ENCODE results near the gene MLLT6.

Gene MLLT6

GRCh38 chr17:38704606-38705522 is at the start of gene MLLT6:
TSS of gene MLLT6 (plus strand) at chr17:38705273. CDS start at chr17:38705633, 360 bp downstream.
- Histone ChIP-seq H3K27ac (peak within 1 kb of the TSS; percentile 94), H3K9ac (ENCODE audit: insufficient read length) (peak within 1 kb of the TSS; percentile 97), H3K4me3 (peak within 1 kb of the TSS; percentile 99), H3K36me3 (ENCODE audit: insufficient read depth, low read length) (peaks cover 6% of the 10 kb centered on the region; the same call in 1 of the 2 replicates), H3K9me3 (ENCODE audit: low read depth, low read length) (no peaks in the 10 kb centered on the region)
- TF ChIP-seq EZH2 (IDR thresholded peaks at IDR 0.05) (no peak), FOXP2 (optimal IDR thresholded peaks at IDR 0.05; ENCODE audit: control extremely low read depth, extremely low read length, insufficient read depth) (no peak), POLR2AphosphoS5 (IDR thresholded peaks at IDR 0.05; ENCODE audit: borderline replicate concordance, low read depth, low read length) (no peak)
- no peak for DNase-seq (ENCODE audit: low read depth, low spot score)

DNA sequence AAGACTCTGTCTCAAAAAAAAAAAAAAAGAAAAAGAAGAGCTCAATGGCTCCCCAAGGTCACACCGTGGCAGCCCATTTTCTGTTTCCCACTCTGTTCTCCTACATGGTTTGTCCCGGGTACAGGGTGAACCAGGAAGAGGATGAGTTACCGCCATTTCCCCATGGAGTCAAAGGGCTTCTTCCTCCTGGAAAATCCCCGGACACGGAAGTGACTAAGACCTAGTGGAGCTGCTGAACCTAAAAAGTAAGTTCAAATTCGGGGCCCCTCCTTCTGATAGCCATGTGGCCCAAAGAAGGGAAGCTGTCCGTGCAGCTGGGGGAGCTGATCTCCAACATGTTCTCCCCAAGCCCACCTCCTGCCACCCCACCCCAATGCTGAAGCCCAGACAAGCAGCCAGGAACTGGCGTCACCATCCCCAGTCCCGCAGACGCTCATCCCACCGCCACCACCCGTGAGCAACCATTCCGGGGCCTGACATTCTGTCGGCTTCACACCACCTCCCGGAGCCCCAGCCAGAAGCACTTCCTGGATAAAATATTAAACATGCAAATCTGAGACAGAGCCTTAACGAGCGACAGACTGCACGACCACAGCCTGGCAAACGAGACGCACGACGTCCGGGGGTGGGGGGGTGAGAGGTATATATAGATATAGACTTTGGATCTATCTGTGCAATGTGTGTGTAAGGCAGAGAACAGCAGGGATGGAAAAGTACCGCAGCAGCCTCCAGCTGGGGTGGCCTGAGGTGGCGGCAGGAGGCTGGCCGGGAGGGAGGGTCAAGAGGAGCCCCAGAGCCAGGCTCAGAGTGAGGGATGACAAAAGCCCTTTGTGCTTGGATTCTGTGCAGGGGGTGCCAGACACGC is 47.9 kb upstream of the MLLT6 start:
- TF ChIP-seq FOXP2 (optimal IDR thresholded peaks at IDR 0.05; ENCODE audit: control extremely low read depth, extremely low read length, insufficient read depth): no peak
- TF ChIP-seq EZH2 (IDR thresholded peaks at IDR 0.05): no peak
- no peak for TF ChIP-seq POLR2AphosphoS5 (IDR thresholded peaks at IDR 0.05; ENCODE audit: borderline replicate concordance, low read depth, low read length)
- Histone ChIP-seq H3K9me3 (ENCODE audit: low read depth, low read length) (no peaks in the 10 kb centered on the region), H3K9ac (ENCODE audit: insufficient read length) (no peak overlapping the region), H3K4me3 (peak overlapping the region; percentile 42), H3K36me3 (ENCODE audit: insufficient read depth, low read length) (no peaks in the 10 kb centered on the region), H3K27ac (peak overlapping the region; percentile 19; the same call in 1 of the 2 replicates)
- no peak for DNase-seq (ENCODE audit: low read depth, low spot score)

DNA sequence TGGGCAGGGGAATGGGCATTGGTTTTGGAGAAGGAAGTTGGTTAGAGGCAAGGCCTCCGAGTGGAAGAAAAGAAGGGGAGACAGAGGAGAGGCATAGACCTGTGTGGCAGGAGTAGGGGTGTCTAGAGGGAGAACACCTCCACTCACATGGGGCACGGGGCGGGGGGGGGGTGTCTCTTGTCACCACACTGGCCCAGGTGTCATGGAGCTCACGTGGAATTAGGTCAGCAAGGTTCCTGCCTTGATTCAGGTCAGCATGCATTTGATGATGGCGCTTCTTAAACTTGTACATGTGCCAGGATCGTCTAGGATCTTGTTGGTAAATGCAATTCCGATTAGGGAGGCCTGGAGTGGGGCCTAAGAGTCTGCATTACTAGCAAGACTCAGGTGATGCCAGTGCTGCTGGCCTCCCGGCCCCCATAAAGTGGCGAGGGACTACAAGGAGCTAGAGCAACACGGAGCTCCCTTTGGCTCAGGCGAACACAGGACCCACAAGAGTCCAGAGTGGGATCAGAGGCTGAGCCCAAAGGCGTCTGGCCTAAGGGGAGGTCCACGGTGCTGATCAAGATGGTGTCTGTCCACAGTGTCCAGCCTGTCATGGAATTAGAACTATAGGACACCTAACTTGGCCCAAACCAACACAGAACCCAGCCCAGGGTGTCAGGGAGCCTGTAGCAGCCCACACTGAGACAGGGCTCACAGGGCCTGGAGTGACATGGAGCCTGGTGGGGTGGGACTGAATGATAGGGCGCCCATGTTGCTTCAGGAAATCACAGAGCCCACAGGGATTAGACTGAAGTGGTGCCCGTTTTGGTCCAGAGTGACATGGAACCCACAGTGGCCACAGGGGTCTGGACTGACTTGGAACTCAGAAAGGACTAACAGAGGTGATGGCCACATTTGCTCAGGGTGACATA is 47.0 kb upstream of the MLLT6 start:
- Histone ChIP-seq H3K4me3 (no peak overlapping the region), H3K9me3 (ENCODE audit: low read depth, low read length) (no peaks in the 10 kb centered on the region), H3K9ac (ENCODE audit: insufficient read length) (no peak overlapping the region), H3K36me3 (ENCODE audit: insufficient read depth, low read length) (no peaks in the 10 kb centered on the region), H3K27ac (no peak overlapping the region)
- TF ChIP-seq EZH2 (IDR thresholded peaks at IDR 0.05) (no peak), FOXP2 (optimal IDR thresholded peaks at IDR 0.05; ENCODE audit: control extremely low read depth, extremely low read length, insufficient read depth) (no peak), POLR2AphosphoS5 (IDR thresholded peaks at IDR 0.05; ENCODE audit: borderline replicate concordance, low read depth, low read length) (no peak)
- no peak for DNase-seq (ENCODE audit: low read depth, low spot score)

DNA sequence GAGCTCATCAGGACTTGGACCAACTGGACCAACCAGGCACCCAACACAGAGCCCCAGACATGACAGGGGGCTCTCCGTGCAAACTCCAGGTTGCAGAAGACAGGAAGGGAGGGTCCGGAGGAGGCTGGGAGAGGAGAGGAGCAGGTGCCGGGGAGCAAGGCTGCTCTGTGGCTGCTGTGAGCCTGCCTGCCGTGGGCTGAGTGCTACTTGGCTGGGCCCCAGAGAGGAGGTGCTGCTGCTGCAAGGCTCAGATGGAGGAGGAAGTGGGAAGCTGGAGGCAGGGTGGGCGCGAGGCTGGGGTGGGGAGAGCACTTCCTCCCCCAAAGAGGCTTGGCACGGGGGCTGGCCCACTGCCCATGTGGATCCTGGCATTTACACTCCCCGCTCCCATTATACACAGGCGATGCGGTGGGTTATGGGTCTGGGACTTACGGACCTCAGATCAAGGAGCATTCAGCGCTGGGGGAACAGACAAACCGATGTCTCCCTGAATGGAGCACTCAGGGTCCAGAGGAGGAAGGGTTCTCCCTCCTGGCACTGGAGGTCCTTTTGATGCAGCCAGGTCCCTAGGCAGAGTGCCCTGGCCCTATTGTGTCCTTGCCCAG is 46.2 kb upstream of the MLLT6 start:
- no peaks in the 10 kb centered on the region for H3K36me3 ChIP-seq (ENCODE audit: insufficient read depth, low read length)
- no peak for DNase-seq (ENCODE audit: low read depth, low spot score)
- H3K9ac ChIP-seq (ENCODE audit: insufficient read length): no peak overlapping the region
- TF ChIP-seq FOXP2 (optimal IDR thresholded peaks at IDR 0.05; ENCODE audit: control extremely low read depth, extremely low read length, insufficient read depth): no peak
- TF ChIP-seq POLR2AphosphoS5 (IDR thresholded peaks at IDR 0.05; ENCODE audit: borderline replicate concordance, low read depth, low read length): no peak
- no peak for TF ChIP-seq EZH2 (IDR thresholded peaks at IDR 0.05)
- no peak overlapping the region for H3K4me3 ChIP-seq
- H3K9me3 ChIP-seq (ENCODE audit: low read depth, low read length): no peaks in the 10 kb centered on the region
- H3K27ac ChIP-seq: no peak overlapping the region

GRCh38 chr17:38659415-38659814 is 45.7 kb upstream of the MLLT6 start:
- Histone ChIP-seq H3K9ac (ENCODE audit: insufficient read length) (no peak overlapping the region), H3K9me3 (ENCODE audit: low read depth, low read length) (no peaks in the 10 kb centered on the region), H3K27ac (no peak overlapping the region), H3K36me3 (ENCODE audit: insufficient read depth, low read length) (no peaks in the 10 kb centered on the region), H3K4me3 (no peak overlapping the region)
- no peak for DNase-seq (ENCODE audit: low read depth, low spot score)
- no peak for TF ChIP-seq EZH2 (IDR thresholded peaks at IDR 0.05)
- no peak for TF ChIP-seq POLR2AphosphoS5 (IDR thresholded peaks at IDR 0.05; ENCODE audit: borderline replicate concordance, low read depth, low read length)
- TF ChIP-seq FOXP2 (optimal IDR thresholded peaks at IDR 0.05; ENCODE audit: control extremely low read depth, extremely low read length, insufficient read depth): no peak

- TF ChIP-seq POLR2AphosphoS5 (IDR thresholded peaks at IDR 0.05; ENCODE audit: borderline replicate concordance, low read depth, low read length) (no peak), FOXP2 (optimal IDR thresholded peaks at IDR 0.05; ENCODE audit: control extremely low read depth, extremely low read length, insufficient read depth) (no peak), EZH2 (IDR thresholded peaks at IDR 0.05) (no peak)
- Histone ChIP-seq H3K4me3 (no peak overlapping the region), H3K27ac (no peak overlapping the region), H3K9ac (ENCODE audit: insufficient read length) (no peak overlapping the region), H3K9me3 (ENCODE audit: low read depth, low read length) (no peaks in the 10 kb centered on the region), H3K36me3 (ENCODE audit: insufficient read depth, low read length) (no peaks in the 10 kb centered on the region)
- no peak for DNase-seq (ENCODE audit: low read depth, low spot score)
Measured at GRCh38 chr17:38660097-38661025, 44.7 kb upstream of the MLLT6 start.

Measured in SK-N-MC (cell line).